Chondrocyte (in vitro differentiated cells): ENCODE data around the gene KLF3. TPM values are rescaled to one million over a fixed set of nuclear protein-coding genes. Genes with fewer than 3 reads are reported as not detected.

ENCODE experiments used
- DNase-seq: peaks from one replicate; pipeline ENCODE4 v3.0.0; 2021; ENCODE audit warnings: mixed read lengths, low spot score
- H3K27ac Mint-ChIP-seq: one replicate; pipeline ENCODE4 v1.8.0; 2021; ENCODE audit warnings: mild to moderate bottlenecking, moderate library complexity, mixed read lengths; ENCODE audit not compliant: unreplicated experiment
- H3K27me3 Mint-ChIP-seq: 2 replicates; pipeline ENCODE4 v1.8.0; 2021; ENCODE audit warnings: low read depth, mixed read lengths
- H3K36me3 Mint-ChIP-seq: 2 replicates; pipeline ENCODE4 v1.8.0; 2021; ENCODE audit warnings: low read depth, mixed read lengths
- H3K4me1 Mint-ChIP-seq: 2 replicates; pipeline ENCODE4 v1.8.0; 2021; ENCODE audit warnings: low read depth, mild to moderate bottlenecking, mixed read lengths
- H3K4me3 Mint-ChIP-seq: one replicate; pipeline ENCODE4 v1.8.0; 2021; ENCODE audit warnings: mild to moderate bottlenecking, moderate library complexity, mixed read lengths; ENCODE audit not compliant: unreplicated experiment
- H3K9me3 Mint-ChIP-seq: 2 replicates; pipeline ENCODE4 v1.8.0; 2021; ENCODE audit warnings: low read depth, mixed read lengths
- CTCF ChIP-seq: fragments of 200-600 bp; sonication (generic); IDR thresholded peaks from 2 replicates; pipeline ENCODE4 v1.5.0; 2021; ENCODE audit warnings: antibody characterized with exemption, mild to moderate bottlenecking, moderate library complexity
- total RNA-seq: library from RNA; stranded (reverse); gene quantifications from 3 replicates; pipeline ENCODE4 v1.2.1, GENCODE V29; 2021

The KLF3 gene
- total RNA-seq, 1 donor from 2014 or later, result 26.4 TPM

- DNase-seq, result no peak
- Mint-ChIP-seq H3K27me3 (peaks cover 2% of the 10 kb centered on the region), H3K27ac (no peak overlapping the region), H3K9me3 (peaks cover 4% of the 10 kb centered on the region), H3K4me1 (no peaks in the 10 kb centered on the region), H3K4me3 (no peak overlapping the region), H3K36me3 (no peaks in the 10 kb centered on the region)
- no peak for TF ChIP-seq CTCF
Measured at GRCh38 chr4:38656111-38656510, 7.9 kb upstream of the KLF3 start.

DNA sequence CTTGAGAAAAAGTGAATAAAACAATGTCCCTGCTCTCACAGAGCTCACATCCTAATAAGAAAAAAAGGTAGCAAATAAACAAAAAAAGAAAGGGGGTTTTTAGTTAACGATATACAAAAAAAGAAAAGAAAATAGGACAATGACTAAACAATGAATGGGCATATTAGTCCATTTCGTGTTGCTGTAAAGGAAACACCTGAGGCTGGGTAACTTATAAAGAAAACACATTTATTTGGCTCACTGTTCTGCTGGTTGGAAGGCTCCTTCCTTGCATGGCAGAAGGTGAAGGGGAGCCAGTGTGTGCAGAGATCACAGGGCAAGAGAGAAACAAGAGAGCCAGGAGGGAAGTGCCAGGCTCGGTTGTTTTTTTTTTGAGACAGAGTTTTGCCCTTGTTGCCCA, 4.7 kb upstream of the KLF3 start:
- no peak for TF ChIP-seq CTCF
- no peak overlapping the region for H3K4me3 Mint-ChIP-seq
- peaks cover 5% of the 10 kb centered on the region for H3K9me3 Mint-ChIP-seq
- DNase-seq, result no peak
- H3K36me3 Mint-ChIP-seq, result no peaks in the 10 kb centered on the region
- H3K4me1 Mint-ChIP-seq, result peaks cover 8% of the 10 kb centered on the region
- H3K27ac Mint-ChIP-seq, result no peak overlapping the region
- peaks cover 2% of the 10 kb centered on the region for H3K27me3 Mint-ChIP-seq

DNA sequence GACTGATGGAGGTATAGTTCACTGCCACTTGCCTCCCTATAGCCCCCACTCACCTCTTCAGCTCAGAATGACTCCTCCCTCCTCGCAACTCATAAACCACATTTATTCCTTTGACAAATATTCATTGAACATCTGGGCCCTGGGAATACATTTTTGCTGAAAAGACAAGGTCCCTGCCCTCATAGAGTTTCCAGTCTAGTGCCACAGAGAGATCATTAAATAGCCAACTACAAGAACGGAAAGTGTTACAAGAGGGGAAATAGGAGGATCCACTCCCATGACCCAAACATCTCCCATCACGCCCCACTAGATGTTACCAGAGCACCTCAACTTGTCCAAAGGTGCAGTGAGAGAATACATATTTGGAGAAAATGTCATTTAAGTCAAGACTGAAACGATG, 3.2 kb upstream of the KLF3 start:
- H3K4me1 Mint-ChIP-seq, result peaks cover 17% of the 10 kb centered on the region
- H3K4me3 Mint-ChIP-seq, result no peak overlapping the region
- no peaks in the 10 kb centered on the region for H3K36me3 Mint-ChIP-seq
- no peak overlapping the region for H3K27ac Mint-ChIP-seq
- no peak for TF ChIP-seq CTCF
- H3K27me3 Mint-ChIP-seq, result no peaks in the 10 kb centered on the region
- no peak for DNase-seq
- H3K9me3 Mint-ChIP-seq, result peaks cover 5% of the 10 kb centered on the region

GRCh38 chr4:38661371-38661770, 2.6 kb upstream of the KLF3 start:
- Mint-ChIP-seq H3K27me3 (no peaks in the 10 kb centered on the region), H3K4me1 (peaks cover 23% of the 10 kb centered on the region), H3K27ac (no peak overlapping the region), H3K9me3 (peaks cover 5% of the 10 kb centered on the region), H3K4me3 (no peak overlapping the region), H3K36me3 (no peaks in the 10 kb centered on the region)
- no peak for DNase-seq
- no peak for TF ChIP-seq CTCF

GRCh38 chr4:38662522-38663089, 1.4 kb upstream of the KLF3 start:
- no peaks in the 10 kb centered on the region for H3K27me3 Mint-ChIP-seq
- H3K36me3 Mint-ChIP-seq, result no peaks in the 10 kb centered on the region
- DNase-seq, result no peak
- peaks cover 5% of the 10 kb centered on the region for H3K9me3 Mint-ChIP-seq
- H3K4me1 Mint-ChIP-seq, result peaks cover 35% of the 10 kb centered on the region
- peak overlapping the region; percentile 83 for H3K27ac Mint-ChIP-seq
- TF ChIP-seq CTCF, result no peak
- peak overlapping the region; percentile 71 for H3K4me3 Mint-ChIP-seq
